HepG2 (cell line): ENCODE results near the gene TRPM5. TPM values are rescaled to one million over a fixed set of nuclear protein-coding genes. Genes with fewer than 3 reads are reported as not detected.

Source experiments
- BORCS8-MEF2B ChIP-seq: sonication (generic); formaldehyde crosslinking; IDR thresholded peaks from 2 replicates; pipeline ENCODE4 v1.8.0; 2022; ENCODE audit warnings: mild to moderate bottlenecking, missing genetic modification reagents
- HDAC1 ChIP-seq: sonication (generic); formaldehyde crosslinking; IDR thresholded peaks from 2 replicates; pipeline ENCODE4 v1.5.1; 2020; ENCODE audit warnings: mild to moderate bottlenecking, missing genetic modification reagents
- MAZ ChIP-seq, 2 experiments: sonication (generic) in 1 of 2; formaldehyde crosslinking in 1 of 2; IDR thresholded peaks; 2 replicates each; pipeline versions ENCODE4 v1.5.0 to v1.6.1; 2012 to 2020; ENCODE audit warnings: low read depth in 2 of 2, mild to moderate bottlenecking in 2 of 2, borderline replicate concordance in 1 of 2, improper control_type of control experiment in 1 of 2, low read length in 1 of 2, missing genetic modification reagents in 1 of 2, moderate library complexity in 1 of 2
- NFKBIZ ChIP-seq: IDR thresholded peaks from 2 replicates; pipeline ENCODE4 v1.6.1; 2018; ENCODE audit warnings: missing genetic modification reagents, missing compliant biosample characterization
- SSRP1 ChIP-seq: IDR thresholded peaks from 2 replicates; pipeline ENCODE4 v1.6.1; 2016; ENCODE audit warnings: control low read depth
- TBX3 ChIP-seq: fragments of 450-650 bp; IDR thresholded peaks from 2 replicates; pipeline ENCODE4 v1.6.1; 2017; ENCODE audit warnings: antibody characterized with exemption, mild to moderate bottlenecking, inconsistent platforms, borderline replicate concordance
- TCF7 ChIP-seq: sonication (generic); IDR thresholded peaks from 2 replicates; pipeline ENCODE4 v1.6.1; 2016; ENCODE audit warnings: antibody characterized with exemption, low read depth
- ZBTB49 ChIP-seq: sonication (generic); formaldehyde crosslinking; IDR thresholded peaks from 2 replicates; pipeline ENCODE4 v1.4.0; 2020; ENCODE audit warnings: missing genetic modification reagents, borderline replicate concordance
- ZIK1 ChIP-seq: sonication (generic); formaldehyde crosslinking; IDR thresholded peaks from 2 replicates; pipeline ENCODE4 v1.5.0; 2020; ENCODE audit warnings: mild to moderate bottlenecking, low read depth, missing genetic modification reagents, borderline replicate concordance
- ZNF354B ChIP-seq: sonication (generic); formaldehyde crosslinking; IDR thresholded peaks from 2 replicates; pipeline ENCODE4 v1.8.0; 2022; ENCODE audit warnings: mild to moderate bottlenecking, missing genetic modification reagents
- ZNF552 ChIP-seq: sonication (generic); formaldehyde crosslinking; IDR thresholded peaks from 2 replicates; pipeline ENCODE4 v1.9.0; 2022; ENCODE audit warnings: missing genetic modification reagents, mild to moderate bottlenecking, borderline replicate concordance
- ZNF616 ChIP-seq: sonication (generic); formaldehyde crosslinking; IDR thresholded peaks from 2 replicates; pipeline ENCODE4 v1.5.0; 2020; ENCODE audit warnings: low read depth, mild to moderate bottlenecking, missing genetic modification reagents
- polyA plus RNA-seq, 8 experiments: library from polyadenylated mRNA; depleted of rRNA in 3 of 8; stranded (reverse) in 7 of 8; unstranded in 1 of 8; fragments of >200 nt; fragmentation: Illumina TruSeq in 4 of 8; extraction: Trizol in 4 of 8; gene quantifications; 2 replicates each; pipeline versions ENCODE4 v1.2.1 to v1.2.3, GENCODE V29; 2011 to 2016; ENCODE audit warnings: low read depth in 4 of 8, missing spikeins in 1 of 8, mixed read lengths in 1 of 8; ENCODE audit not compliant: insufficient read depth in 1 of 8
- total RNA-seq, 5 experiments: library from RNA; depleted of rRNA; stranded (reverse); fragments of >200 nt; fragmentation: Illumina TruSeq; extraction: Trizol; gene quantifications; 2 replicates each; pipeline ENCODE4 v1.2.3, GENCODE V29; 2016; ENCODE audit warnings: low read depth in 1 of 5
- TF ChIP-seq, protein P1 (sequence below): sonication (generic); formaldehyde crosslinking; IDR thresholded peaks from 2 replicates; pipeline ENCODE4 v1.5.1; 2020; ENCODE audit warnings: mild to moderate bottlenecking, missing genetic modification reagents, moderate library complexity
- TF ChIP-seq, protein P2 (sequence below): sonication (generic); formaldehyde crosslinking; IDR thresholded peaks from 2 replicates; pipeline ENCODE4 v1.4.0; 2020; ENCODE audit warnings: low read depth, mild to moderate bottlenecking, missing genetic modification reagents
- TF ChIP-seq, protein P3 (sequence below): sonication (generic); formaldehyde crosslinking; IDR thresholded peaks from 2 replicates; pipeline ENCODE4 v1.5.0; 2020; ENCODE audit warnings: mild to moderate bottlenecking, missing genetic modification reagents
- TF ChIP-seq, protein P4 (sequence below): sonication (generic); formaldehyde crosslinking; IDR thresholded peaks from 2 replicates; pipeline ENCODE4 v1.8.0; 2022; ENCODE audit warnings: mild to moderate bottlenecking, missing genetic modification reagents

TRPM5 gene
- total and polyA plus RNA-seq, 2 of the 13 experiments (the other 11 are each of a cell fraction or from before 2014, with no cell fraction given) = 0.12 TPM; not detected in 1

GRCh38 chr11:2409611-2410468 lies 34.5 kb downstream of the TRPM5 start (continued):
- TF ChIP-seq, protein P1, sequence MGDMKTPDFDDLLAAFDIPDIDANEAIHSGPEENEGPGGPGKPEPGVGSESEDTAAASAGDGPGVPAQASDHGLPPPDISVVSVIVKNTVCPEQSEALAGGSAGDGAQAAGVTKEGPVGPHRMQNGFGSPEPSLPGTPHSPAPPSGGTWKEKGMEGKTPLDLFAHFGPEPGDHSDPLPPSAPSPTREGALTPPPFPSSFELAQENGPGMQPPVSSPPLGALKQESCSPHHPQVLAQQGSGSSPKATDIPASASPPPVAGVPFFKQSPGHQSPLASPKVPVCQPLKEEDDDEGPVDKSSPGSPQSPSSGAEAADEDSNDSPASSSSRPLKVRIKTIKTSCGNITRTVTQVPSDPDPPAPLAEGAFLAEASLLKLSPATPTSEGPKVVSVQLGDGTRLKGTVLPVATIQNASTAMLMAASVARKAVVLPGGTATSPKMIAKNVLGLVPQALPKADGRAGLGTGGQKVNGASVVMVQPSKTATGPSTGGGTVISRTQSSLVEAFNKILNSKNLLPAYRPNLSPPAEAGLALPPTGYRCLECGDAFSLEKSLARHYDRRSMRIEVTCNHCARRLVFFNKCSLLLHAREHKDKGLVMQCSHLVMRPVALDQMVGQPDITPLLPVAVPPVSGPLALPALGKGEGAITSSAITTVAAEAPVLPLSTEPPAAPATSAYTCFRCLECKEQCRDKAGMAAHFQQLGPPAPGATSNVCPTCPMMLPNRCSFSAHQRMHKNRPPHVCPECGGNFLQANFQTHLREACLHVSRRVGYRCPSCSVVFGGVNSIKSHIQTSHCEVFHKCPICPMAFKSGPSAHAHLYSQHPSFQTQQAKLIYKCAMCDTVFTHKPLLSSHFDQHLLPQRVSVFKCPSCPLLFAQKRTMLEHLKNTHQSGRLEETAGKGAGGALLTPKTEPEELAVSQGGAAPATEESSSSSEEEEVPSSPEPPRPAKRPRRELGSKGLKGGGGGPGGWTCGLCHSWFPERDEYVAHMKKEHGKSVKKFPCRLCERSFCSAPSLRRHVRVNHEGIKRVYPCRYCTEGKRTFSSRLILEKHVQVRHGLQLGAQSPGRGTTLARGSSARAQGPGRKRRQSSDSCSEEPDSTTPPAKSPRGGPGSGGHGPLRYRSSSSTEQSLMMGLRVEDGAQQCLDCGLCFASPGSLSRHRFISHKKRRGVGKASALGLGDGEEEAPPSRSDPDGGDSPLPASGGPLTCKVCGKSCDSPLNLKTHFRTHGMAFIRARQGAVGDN (CRISPR knock-in tag) = peak; percentile 95
- TF ChIP-seq NFKBIZ (CRISPR knock-in tag) (no peak), TBX3 (no peak), SSRP1 (CRISPR knock-in tag) (no peak), MAZ (IDR thresholded peaks at IDR 0.05; ENCODE audit: borderline replicate concordance, low read depth, low read length) (no peak), MAZ (CRISPR knock-in tag; IDR thresholded peaks at IDR 0.05; ENCODE audit: low read depth) (no peak; the same call in 1 of the 2 replicates), ZNF552 (CRISPR knock-in tag) (no peak), ZIK1 (CRISPR knock-in tag) (no peak), BORCS8-MEF2B (CRISPR knock-in tag) (no peak), HDAC1 (CRISPR knock-in tag) (peak; percentile 72; the same call in 1 of the 2 replicates), ZNF354B (CRISPR knock-in tag) (no peak), ZNF616 (no peak), ZBTB49 (CRISPR knock-in tag) (no peak), TCF7 (peak; percentile 48; the same call in 1 of the 2 replicates)
- TF ChIP-seq, protein P2, sequence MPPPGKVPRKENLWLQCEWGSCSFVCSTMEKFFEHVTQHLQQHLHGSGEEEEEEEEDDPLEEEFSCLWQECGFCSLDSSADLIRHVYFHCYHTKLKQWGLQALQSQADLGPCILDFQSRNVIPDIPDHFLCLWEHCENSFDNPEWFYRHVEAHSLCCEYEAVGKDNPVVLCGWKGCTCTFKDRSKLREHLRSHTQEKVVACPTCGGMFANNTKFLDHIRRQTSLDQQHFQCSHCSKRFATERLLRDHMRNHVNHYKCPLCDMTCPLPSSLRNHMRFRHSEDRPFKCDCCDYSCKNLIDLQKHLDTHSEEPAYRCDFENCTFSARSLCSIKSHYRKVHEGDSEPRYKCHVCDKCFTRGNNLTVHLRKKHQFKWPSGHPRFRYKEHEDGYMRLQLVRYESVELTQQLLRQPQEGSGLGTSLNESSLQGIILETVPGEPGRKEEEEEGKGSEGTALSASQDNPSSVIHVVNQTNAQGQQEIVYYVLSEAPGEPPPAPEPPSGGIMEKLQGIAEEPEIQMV (CRISPR knock-in tag) = no peak
- TF ChIP-seq, protein P3, sequence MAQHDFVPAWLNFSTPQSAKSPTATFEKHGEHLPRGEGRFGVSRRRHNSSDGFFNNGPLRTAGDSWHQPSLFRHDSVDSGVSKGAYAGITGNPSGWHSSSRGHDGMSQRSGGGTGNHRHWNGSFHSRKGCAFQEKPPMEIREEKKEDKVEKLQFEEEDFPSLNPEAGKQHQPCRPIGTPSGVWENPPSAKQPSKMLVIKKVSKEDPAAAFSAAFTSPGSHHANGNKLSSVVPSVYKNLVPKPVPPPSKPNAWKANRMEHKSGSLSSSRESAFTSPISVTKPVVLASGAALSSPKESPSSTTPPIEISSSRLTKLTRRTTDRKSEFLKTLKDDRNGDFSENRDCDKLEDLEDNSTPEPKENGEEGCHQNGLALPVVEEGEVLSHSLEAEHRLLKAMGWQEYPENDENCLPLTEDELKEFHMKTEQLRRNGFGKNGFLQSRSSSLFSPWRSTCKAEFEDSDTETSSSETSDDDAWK (CRISPR knock-in tag) = no peak
- TF ChIP-seq, protein P4, sequence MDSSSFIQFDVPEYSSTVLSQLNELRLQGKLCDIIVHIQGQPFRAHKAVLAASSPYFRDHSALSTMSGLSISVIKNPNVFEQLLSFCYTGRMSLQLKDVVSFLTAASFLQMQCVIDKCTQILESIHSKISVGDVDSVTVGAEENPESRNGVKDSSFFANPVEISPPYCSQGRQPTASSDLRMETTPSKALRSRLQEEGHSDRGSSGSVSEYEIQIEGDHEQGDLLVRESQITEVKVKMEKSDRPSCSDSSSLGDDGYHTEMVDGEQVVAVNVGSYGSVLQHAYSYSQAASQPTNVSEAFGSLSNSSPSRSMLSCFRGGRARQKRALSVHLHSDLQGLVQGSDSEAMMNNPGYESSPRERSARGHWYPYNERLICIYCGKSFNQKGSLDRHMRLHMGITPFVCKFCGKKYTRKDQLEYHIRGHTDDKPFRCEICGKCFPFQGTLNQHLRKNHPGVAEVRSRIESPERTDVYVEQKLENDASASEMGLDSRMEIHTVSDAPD (CRISPR knock-in tag) = 0 out of 2 replicates have a peak, but pooled peaks have one; percentile 70
